Measurements from ENCODE around the gene PPTC7. TPM values are rescaled to one million over a fixed set of nuclear protein-coding genes. Genes with fewer than 3 reads are reported as not detected.

PPTC7 gene
- total and polyA plus RNA-seq, 10 of the 15 experiments (the other 5 are each of a cell fraction or from before 2014, with no cell fraction given): 4.0 to 69.6 (median 12.3) TPM

DNA sequence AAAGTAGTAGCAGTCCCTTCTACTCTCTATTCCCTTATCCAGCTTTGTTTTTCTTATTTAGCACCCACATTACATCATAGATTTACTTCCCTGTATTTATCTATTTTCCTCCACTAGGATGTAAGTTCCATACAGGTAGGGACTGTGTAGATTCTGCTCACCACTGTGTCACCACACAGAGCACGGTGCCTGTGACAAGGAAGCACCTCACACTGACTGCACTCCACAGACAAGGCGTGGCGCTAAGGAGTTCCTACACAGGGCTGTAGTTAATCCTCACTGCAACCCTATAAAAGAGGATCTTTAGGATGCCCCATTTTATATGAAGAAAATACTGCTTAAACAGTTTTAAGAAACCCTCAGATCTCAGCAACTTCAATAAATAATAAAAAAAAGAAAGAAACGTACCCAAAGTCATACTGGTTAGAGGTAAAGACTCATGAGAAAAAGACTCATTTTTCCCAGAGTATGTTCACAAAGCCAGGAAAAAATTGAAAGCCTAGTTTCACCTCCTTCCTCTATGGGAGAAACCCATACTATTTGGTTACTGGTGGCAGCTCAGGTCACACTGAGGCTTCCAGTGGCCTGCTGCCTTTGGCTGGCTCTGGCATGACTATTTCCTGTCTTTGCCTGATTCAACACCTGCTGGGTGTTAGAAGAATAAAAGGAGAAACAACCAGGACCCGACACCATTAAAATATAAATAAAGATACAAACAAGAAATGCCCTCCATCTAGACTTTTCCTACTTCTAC lies 44.1 kb downstream of the PPTC7 start:
- FAIRE-seq (no peak), DNase-seq (ENCODE audit: low read depth, low spot score) (no peak), ATAC-seq (no peak)
- no TSS peak for BruUV-seq (replicated peaks)
- H3K4me3 ChIP-seq: no peak overlapping the region
- RAD21 ChIA-PET (ENCODE audit: unreplicated experiment): interaction anchor here (0.7 to 1.4 kb wide), 7 partner anchors 11 to 67 kb away, joined by 3 to 7 read pairs (median 4); no protein-coding TSS in a partner anchor
- H4K20me1 ChIP-seq (ENCODE audit: control insufficient read depth, insufficient read depth): no peaks in the 10 kb centered on the region
- SMC1A ChIA-PET (ENCODE audit: uncharacterized antibody, unreplicated experiment): interaction anchor here (0.8 to 18.4 kb wide), 11 partner anchors 8 to 61 kb away, joined by 4 to 308 read pairs (median 6); no protein-coding TSS in a partner anchor
- 77% methylated on average over 5 of the region's 5 CpGs for WGBS (ENCODE audit: insufficient coverage, insufficient replicate concordance, low lambda C conversion rate, missing lambda C conversion rate)
- CTCF ChIA-PET: interaction anchor here (0.7 to 1.6 kb wide), 7 partner anchors 9 to 107 kb away, joined by 3 to 6 read pairs (median 4); partner anchors contain the start of gene ARPC3
- H2AFZ ChIP-seq (ENCODE audit: control insufficient read depth, low read depth, low read length): no peak overlapping the region
- no peak overlapping the region for H3K4me2 ChIP-seq (ENCODE audit: control insufficient read depth, insufficient read depth)
- POLR2A ChIA-PET: interaction anchor here (0.5 to 1.5 kb wide), 8 partner anchors 10 to 251 kb away, joined by 3 to 6 read pairs (median 4); no protein-coding TSS in a partner anchor
- intact Hi-C loops (cut with micrococcal nuclease; ENCODE audit: unreplicated experiment): loop anchor here (10.0 kb wide), 1 partner anchor 346 kb away; no protein-coding TSS in a partner anchor
- in situ Hi-C loops (cut with MboI): no loop called here
- peaks cover 54% of the 10 kb centered on the region for H3K4me1 ChIP-seq (ENCODE audit: control insufficient read depth, insufficient read depth, low read length)
- no peaks in the 10 kb centered on the region for H3K27me3 ChIP-seq (replicated peaks in 1 of 2; ENCODE audit: control insufficient read depth in 2 of 2, insufficient read depth in 2 of 2, low read length in 1 of 2)
- H3K27ac ChIP-seq (ENCODE audit: control insufficient read depth, insufficient read depth): 0 out of 2 replicates have a peak overlapping the region, but pooled peaks have one; percentile 3
- no peak for TF ChIP-seq BMI1 (IDR thresholded peaks at IDR 0.05; ENCODE audit: borderline replicate concordance)
- TF ChIP-seq BACH1 (IDR thresholded peaks at IDR 0.05; ENCODE audit: borderline replicate concordance): no peak
- TF ChIP-seq NR2F1 (conservative IDR thresholded peaks at IDR 0.05): no peak
- no peak for TF ChIP-seq ZSCAN29 (IDR thresholded peaks at IDR 0.05)
- peaks cover 56% of the 10 kb centered on the region for H3K79me2 ChIP-seq (ENCODE audit: control insufficient read depth, insufficient read depth, low read length)
- H3K9me3 ChIP-seq (replicated peaks; ENCODE audit: control insufficient read depth, insufficient read depth, low read length): no peaks in the 10 kb centered on the region
- peaks cover 7 to 37% of the 10 kb centered on the region in 2 experiments for H3K36me3 ChIP-seq (ENCODE audit: control insufficient read depth in 2 of 2, insufficient read depth in 2 of 2, low read length in 1 of 2)
- no peak overlapping the region for H3K9ac ChIP-seq (ENCODE audit: control insufficient read depth, insufficient read depth, low read length)

All from GM12878 (cell line).